ENCODE results near the gene CCDC69. TPM values are rescaled to one million over a fixed set of nuclear protein-coding genes. Genes with fewer than 3 reads are reported as not detected.

Gene CCDC69
- total and polyA plus RNA-seq, 2 of the 8 experiments (the other 6 are each of a cell fraction or from before 2014, with no cell fraction given): 8.4 to 10.8 TPM

DNA sequence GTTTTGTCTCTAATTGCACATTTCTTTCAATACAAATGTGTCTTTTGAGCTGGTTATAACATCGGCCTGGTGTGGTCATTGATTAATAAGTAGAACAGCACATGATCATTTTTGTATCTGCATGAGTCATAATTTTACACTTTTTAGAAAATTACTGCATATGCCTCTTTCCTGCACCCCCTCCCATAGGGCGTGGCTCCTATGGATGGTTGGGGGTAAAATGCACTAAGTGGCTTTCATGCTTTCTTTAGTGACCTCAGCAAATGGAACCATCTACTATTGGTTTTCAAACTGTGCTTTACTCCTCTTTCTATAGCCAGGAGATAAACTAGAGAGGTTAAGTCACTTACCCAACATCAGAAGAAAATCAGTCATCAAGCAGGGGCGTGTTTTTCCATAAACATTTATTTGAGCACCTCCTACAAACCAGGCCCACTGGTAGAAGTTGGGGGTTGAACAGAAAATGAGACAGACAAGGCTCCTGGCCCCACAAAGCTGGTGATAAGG lies 70.1 kb downstream of the CCDC69 start:
- DNase-seq (ENCODE audit: low read depth in 1 of 2, low spot score in 2 of 2): no peak
- Histone ChIP-seq H3K79me1 (ENCODE audit: low read depth, low read length) (no peaks in the 10 kb centered on the region; the same call in 1 of the 2 replicates), H2BK12ac (ENCODE audit: low read depth, low read length) (no peak overlapping the region), H4K91ac (replicated peaks; ENCODE audit: insufficient read length, low read length) (no peak overlapping the region), H4K20me1 (replicated peaks in 1 of 2; ENCODE audit: control insufficient read depth in 1 of 2, insufficient read depth in 2 of 2, low read length in 2 of 2) (peaks cover 0 to 4% of the 10 kb centered on the region in 2 experiments), H4K5ac (ENCODE audit: insufficient read length, low read depth, low read length) (no peak overlapping the region), H3K14ac (ENCODE audit: insufficient read length) (no peak overlapping the region), H3K9ac (replicated peaks in 1 of 4; ENCODE audit: extremely low read depth in 1 of 4, low read depth in 3 of 4, low read length in 3 of 4) (no peak overlapping the region), H4K8ac (ENCODE audit: extremely low read depth, insufficient read depth, low read length) (no peak overlapping the region), H2BK5ac (ENCODE audit: low read depth, low read length) (no peak overlapping the region), H2BK15ac (ENCODE audit: low read length) (no peak overlapping the region), H3K27me3 (replicated peaks in 1 of 4; ENCODE audit: control insufficient read depth in 3 of 4, extremely low read depth in 1 of 4, insufficient read depth in 3 of 4, low read length in 3 of 4) (peaks cover 0 to 2% (median 1%) of the 10 kb centered on the region in 4 experiments; a peak in 2 of 7 replicates), H2BK20ac (ENCODE audit: low read length) (no peak overlapping the region), H3K23me2 (ENCODE audit: low read depth, low read length) (peaks cover 11% of the 10 kb centered on the region), H3K79me2 (ENCODE audit: control insufficient read depth in 1 of 2, insufficient read depth in 2 of 2, low read length in 2 of 2) (peaks cover 0 to 10% of the 10 kb centered on the region in 2 experiments; a peak in 2 of 4 replicates), H3K36me3 (ENCODE audit: control insufficient read depth in 2 of 4, insufficient read depth in 4 of 4, low read length in 3 of 4) (no peaks in the 10 kb centered on the region), H3K56ac (replicated peaks; ENCODE audit: insufficient read length, low read depth, low read length) (no peak overlapping the region), H3K27ac (ENCODE audit: low read depth, low read length) (no peak overlapping the region), H3K4me1 (replicated peaks in 1 of 4; ENCODE audit: control insufficient read depth in 3 of 4, insufficient read depth in 4 of 4, low read length in 3 of 4) (peaks cover 0 to 25% (median 15%) of the 10 kb centered on the region in 4 experiments; a peak in 5 of 7 replicates), H2AFZ (ENCODE audit: low read length) (no peak overlapping the region), H2AK5ac (ENCODE audit: low read depth, low read length) (no peak overlapping the region), H2BK120ac (replicated peaks; ENCODE audit: low read depth, low read length) (no peak overlapping the region), H3K23ac (ENCODE audit: insufficient read length) (no peak overlapping the region), H3K9me3 (ENCODE audit: insufficient read depth in 2 of 2, low read depth in 1 of 2, low read length in 1 of 2) (no peaks in the 10 kb centered on the region), H3K4ac (replicated peaks; ENCODE audit: insufficient read length, low read depth, low read length) (no peak overlapping the region), H3K4me2 (ENCODE audit: insufficient read depth in 1 of 2, low read depth in 2 of 2, low read length in 2 of 2) (no peak overlapping the region), H3K4me3 (ENCODE audit: extremely low read depth in 1 of 4, insufficient read depth in 2 of 4, low read depth in 3 of 4, low read length in 4 of 4) (no peak overlapping the region), H3K18ac (ENCODE audit: extremely low read depth, low read length) (no peak overlapping the region)
- ChIA-PET POLR2A (ENCODE audit: partially characterized antibody) (interaction anchor here (0.6 to 1.9 kb wide), 3 partner anchors 12 to 72 kb away, joined by 3 to 6 read pairs (median 5); no protein-coding TSS in a partner anchor), CTCF (ENCODE audit: partially characterized antibody) (interaction anchor here (1.4 to 6.9 kb wide), 4 partner anchors 9 to 84 kb away, joined by 4 to 52 read pairs (median 6); no protein-coding TSS in a partner anchor)
- no peak for FAIRE-seq
- WGBS, 2 experiments (ENCODE audit: extremely low coverage in 1 of 2, insufficient coverage in 1 of 2, insufficient read length in 1 of 2, insufficient replicate concordance in 2 of 2, low coverage in 1 of 2, low lambda C conversion rate in 2 of 2, missing lambda C conversion rate in 1 of 2): 88% methylated on average over 3 of the region's 3 CpGs; no CpG with 5 or more reads in 1 of the 2 experiments
